Kidney (tissue), 14 donors: ENCODE results near the gene NGRN. TPM values are rescaled to one million over a fixed set of nuclear protein-coding genes. Genes with fewer than 3 reads are reported as not detected.

Source experiments
- DNase-seq, 5 donors: peaks; one replicate each; pipeline ENCODE4 v3.0.0-alpha.2; 2013 to 2020
- FAIRE-seq: peaks from 2 replicates; lab custom pipeline; 2012; peaks lifted over from hg19 to GRCh38; lab: Jason Lieb, UNC
- H3K27ac ChIP-seq, 2 donors: one replicate each; pipeline ENCODE4 v1.7.0; 2013; ENCODE audit warnings: low read depth in 2 of 2, low read length in 2 of 2, inconsistent platforms in 1 of 2
- H3K27me3 ChIP-seq: one replicate; pipeline ENCODE4 v1.7.1; 2013; ENCODE audit warnings: low read length, inconsistent platforms; ENCODE audit not compliant: control insufficient read depth, insufficient read depth
- H3K36me3 ChIP-seq, 3 donors: one replicate each; pipeline versions ENCODE4 v1.7.0 to v1.7.1; 2013; ENCODE audit warnings: low read length in 3 of 3, control low read depth in 1 of 3, inconsistent platforms in 1 of 3; ENCODE audit not compliant: insufficient read depth in 3 of 3, control insufficient read depth in 2 of 3
- H3K4me1 ChIP-seq, 3 donors: one replicate each; pipeline versions ENCODE4 v1.7.0 to v1.7.1; 2013; ENCODE audit warnings: low read length in 3 of 3, inconsistent platforms in 1 of 3, low read depth in 1 of 3; ENCODE audit not compliant: control insufficient read depth in 2 of 3, insufficient read depth in 2 of 3
- H3K4me3 ChIP-seq, 3 donors: one replicate each; pipeline versions ENCODE4 v1.7.0 to v1.8.1; 2013; ENCODE audit warnings: low read length in 3 of 3, control low read depth in 1 of 3, inconsistent platforms in 1 of 3
- H3K9ac ChIP-seq, 3 donors: one replicate each; pipeline versions ENCODE4 v1.7.0 to v1.7.1; 2013; ENCODE audit warnings: low read length in 3 of 3, control low read depth in 1 of 3, inconsistent platforms in 1 of 3
- H3K9me3 ChIP-seq, 3 donors: one replicate each; pipeline versions ENCODE4 v1.7.0 to v1.7.1; 2013; ENCODE audit warnings: low read length in 3 of 3, control low read depth in 1 of 3, inconsistent platforms in 1 of 3; ENCODE audit not compliant: control insufficient read depth in 2 of 3, insufficient read depth in 1 of 3
- CTCF ChIP-seq: IDR thresholded peaks from 3 replicates; pipeline ENCODE4 v1.5.1; 2012; ENCODE audit warnings: mild to moderate bottlenecking, moderate library complexity, borderline replicate concordance; ENCODE audit not compliant: insufficient read depth; ENCODE audit errors: extremely low read depth
- intact Hi-C: fragments of 100-400 bp; cut with DNase I; formaldehyde crosslinking; loops from one replicate; pipeline ENCODE4 v1.11.1; 2022
- polyA plus RNA-seq: library from polyadenylated mRNA; stranded (reverse); fragments of 350-450 nt; fragmentation: Illumina TruSeq; extraction: RNeasy Lipid Tissue Mini Kit (QIAGEN cat#74804); gene quantifications from one replicate; pipeline ENCODE4 v1.2.3, GENCODE V29; 2014; ENCODE audit warnings: low read depth, low replicate concordance; ENCODE audit not compliant: insufficient read depth
- total RNA-seq: library from RNA; stranded (reverse); fragmentation: NEBNext Ultra II Directional; extraction: Animal tissue kit (Norgen Biotek cat#: 25700); gene quantifications from one replicate; pipeline ENCODE4 v1.2.1, GENCODE V29; 2021
- donor health status: control.
- donor health status: control.
- donor health status: control.
- donor health status: control.
- donor health status: control.
- donor health status: DM: yes; HTN: yes; CAD: no.
- donor health status: Normal renal cell carcinoma (clear cell type).

The NGRN gene
- total and polyA plus RNA-seq, 2 donors from 2014 or later, result 81.9 to 93.8 TPM

DNA sequence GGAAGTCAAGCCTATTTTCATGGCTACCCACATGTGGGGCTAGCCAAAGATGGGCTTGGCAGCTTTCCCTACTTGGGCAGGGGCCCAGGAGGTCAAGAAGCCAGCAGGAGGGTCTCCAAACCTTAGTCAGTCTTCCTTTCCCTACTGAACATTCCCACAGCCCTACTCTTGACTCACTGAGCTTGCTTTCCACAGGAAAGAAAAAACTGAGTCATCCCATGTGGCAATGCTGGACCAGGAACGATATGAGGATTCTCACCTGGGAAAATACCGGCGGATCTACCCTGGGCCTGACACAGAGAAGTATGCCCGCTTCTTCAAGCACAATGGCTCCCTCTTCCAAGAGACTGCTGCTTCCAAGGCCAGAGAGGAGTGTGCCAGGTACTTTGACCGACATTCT is 3.7 kb upstream of the NGRN start:
- intact Hi-C loops, result no loop called here
- no peaks in the 10 kb centered on the region for H3K9me3 ChIP-seq

GRCh38 chr15:90262426-90262825 is 3.0 kb upstream of the NGRN start:
- no peak for FAIRE-seq
- TF ChIP-seq CTCF, result no peak
- DNase-seq, result no peak
- Histone ChIP-seq H3K27me3 (no peaks in the 10 kb centered on the region), H3K9ac (no peak overlapping the region), H3K36me3 (no peaks in the 10 kb centered on the region), H3K9me3 (no peaks in the 10 kb centered on the region), H3K4me1 (peaks cover 0 to 15% (median 14%) of the 10 kb centered on the region in 3 donors), H3K27ac (no peak overlapping the region), H3K4me3 (no peak overlapping the region)
- intact Hi-C loops, result no loop called here

More for the DNA sequence above, 3.7 kb upstream of the NGRN start:
- Histone ChIP-seq H3K9ac (no peak overlapping the region), H3K36me3 (no peaks in the 10 kb centered on the region), H3K27me3 (no peaks in the 10 kb centered on the region), H3K4me1 (peaks cover 0 to 11% (median 8%) of the 10 kb centered on the region in 3 donors), H3K4me3 (no peak overlapping the region), H3K27ac (no peak overlapping the region)
- no peak for FAIRE-seq
- no peak for DNase-seq
- no peak for TF ChIP-seq CTCF

DNA sequence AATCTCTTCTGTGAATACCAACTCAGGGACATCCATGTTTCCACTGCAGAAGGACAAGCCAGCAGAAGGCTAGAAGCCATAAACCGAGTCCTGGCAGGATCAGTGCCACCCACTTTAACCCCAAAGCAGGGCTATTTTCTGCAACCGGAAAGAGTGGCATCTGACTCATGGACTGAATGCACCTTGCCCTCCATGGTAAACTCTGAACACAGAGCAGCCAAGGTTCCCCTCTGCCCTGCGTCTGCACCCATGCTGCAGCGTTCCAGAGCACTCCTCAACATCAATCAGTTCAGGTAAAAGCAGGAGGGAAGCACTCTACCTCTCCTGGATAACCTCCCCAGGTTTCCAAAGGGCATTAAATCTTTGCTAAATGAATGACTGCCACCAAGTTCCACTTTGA is 801 bp upstream of the NGRN start:
- Histone ChIP-seq H3K4me3 (peak overlapping the region; percentile 97 to 98 (median 97)), H3K27ac (peak overlapping the region; percentile 94 to 98), H3K4me1 (peaks cover 0 to 22% (median 17%) of the 10 kb centered on the region in 3 donors), H3K9me3 (no peaks in the 10 kb centered on the region), H3K9ac (peak overlapping the region; percentile 68 to 99 (median 90)), H3K27me3 (no peaks in the 10 kb centered on the region), H3K36me3 (no peaks in the 10 kb centered on the region)
- intact Hi-C loops, result no loop called here
- no peak for FAIRE-seq
- DNase-seq, result peak in 1 of 5 donors; percentile 15
- no peak for TF ChIP-seq CTCF

GRCh38 chr15:90266061-90266431 is 574 bp downstream of the NGRN start:
- H3K9ac ChIP-seq, result peak overlapping the region; percentile 68 to 99 (median 90)
- DNase-seq (peak in 2 of 5 donors; percentile 63 to 65), FAIRE-seq (no peak)
- TF ChIP-seq CTCF, result no peak
- H3K36me3 ChIP-seq, result peaks cover 2 to 9% (median 4%) of the 10 kb centered on the region in 3 donors
- H3K27me3 ChIP-seq, result no peaks in the 10 kb centered on the region
- peak overlapping the region; percentile 94 to 98 for H3K27ac ChIP-seq
- intact Hi-C loops, result no loop called here
- H3K4me1 ChIP-seq, result peaks cover 0 to 22% (median 17%) of the 10 kb centered on the region in 3 donors
- H3K4me3 ChIP-seq, result peak overlapping the region; percentile 97 to 98 (median 97)
- no peaks in the 10 kb centered on the region for H3K9me3 ChIP-seq
